SH-SY5Y (cell line): ENCODE data around the gene TTLL4.

Source experiments
- GATA2 ChIP-seq: IDR thresholded peaks from 2 replicates; pipeline ENCODE4 v1.6.1; 2011; ENCODE audit warnings: mild to moderate bottlenecking, low read depth, low read length
- GATA3 ChIP-seq: IDR thresholded peaks from 2 replicates; pipeline ENCODE4 v1.6.1; 2011; ENCODE audit warnings: low read depth, mild to moderate bottlenecking, low read length, moderate library complexity

DNA sequence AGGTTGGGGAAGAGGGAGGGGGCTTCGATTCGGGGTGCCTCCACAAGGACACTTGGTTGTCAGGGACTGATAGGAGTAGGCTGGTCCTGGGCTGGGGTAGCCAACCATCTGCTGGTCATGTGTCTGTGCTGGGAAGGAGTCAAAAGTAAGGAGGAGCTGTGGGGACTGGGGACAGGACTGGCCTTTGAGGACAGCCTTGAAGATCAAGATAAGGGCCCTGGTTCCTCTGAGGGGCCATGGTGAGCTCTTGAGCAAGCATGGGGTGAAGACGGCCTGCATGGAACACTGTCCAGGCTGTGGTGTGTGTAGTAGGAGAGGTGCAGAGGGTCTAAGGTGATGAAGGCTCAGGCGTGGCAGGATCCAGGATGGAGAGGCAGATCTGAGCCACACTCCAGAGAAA lies 73.1 kb downstream of the TTLL4 start:
- TF ChIP-seq GATA3 = no peak
- no peak for TF ChIP-seq GATA2
